Liver (tissue), 9 donors: ENCODE measurements around the gene ATP6V1E1. TPM values are rescaled to one million over a fixed set of nuclear protein-coding genes. Genes with fewer than 3 reads are reported as not detected.

ENCODE experiments used
- DNase-seq: peaks from one replicate; pipeline ENCODE4 v3.0.0-alpha.2; 2017; ENCODE audit warnings: low spot score
- H3K27ac ChIP-seq, 2 donors: one replicate each; pipeline ENCODE4 v1.7.0; 2013; ENCODE audit warnings: inconsistent platforms in 2 of 2, low read length in 2 of 2, control low read depth in 1 of 2, low read depth in 1 of 2, mild to moderate bottlenecking in 1 of 2
- H3K27me3 ChIP-seq, 4 donors: one replicate each; pipeline versions ENCODE4 v1.6.1 to v1.7.0; 2013; ENCODE audit warnings: low read length in 3 of 4, inconsistent platforms in 1 of 4, mild to moderate bottlenecking in 1 of 4, moderate library complexity in 1 of 4; ENCODE audit not compliant: control insufficient read depth in 4 of 4, insufficient read depth in 4 of 4
- H3K36me3 ChIP-seq, 4 donors: one replicate each; pipeline versions ENCODE4 v1.6.1 to v1.7.0; 2013; ENCODE audit warnings: low read length in 3 of 4, mild to moderate bottlenecking in 3 of 4, low read depth in 1 of 4, moderate library complexity in 1 of 4; ENCODE audit not compliant: control insufficient read depth in 4 of 4, insufficient read depth in 3 of 4
- H3K4me1 ChIP-seq, 4 donors: one replicate each; pipeline versions ENCODE4 v1.6.1 to v1.7.0; 2013; ENCODE audit warnings: low read length in 3 of 4, mild to moderate bottlenecking in 3 of 4, moderate library complexity in 1 of 4; ENCODE audit not compliant: control insufficient read depth in 4 of 4, insufficient read depth in 4 of 4
- H3K4me3 ChIP-seq, 3 donors: one replicate each; pipeline versions ENCODE4 v1.6.1 to v1.7.0; 2013; ENCODE audit warnings: low read length in 3 of 3, control low read depth in 1 of 3, low read depth in 1 of 3, mild to moderate bottlenecking in 1 of 3
- H3K9ac ChIP-seq, 2 donors: one replicate each; pipeline ENCODE4 v1.7.0; 2013; ENCODE audit warnings: low read length in 2 of 2, mild to moderate bottlenecking in 2 of 2, moderate library complexity in 2 of 2, control low read depth in 1 of 2, low read depth in 1 of 2
- H3K9me3 ChIP-seq, 4 donors: one replicate each; pipeline versions ENCODE4 v1.6.1 to v1.7.0; 2013; ENCODE audit warnings: low read length in 3 of 4; ENCODE audit not compliant: control insufficient read depth in 4 of 4
- EGR1 ChIP-seq, 2 donors: IDR thresholded peaks; 2 replicates each; pipeline ENCODE4 v1.6.1; 2016 to 2018; ENCODE audit warnings: antibody characterized with exemption in 2 of 2, low read depth in 2 of 2
- FOXA1 ChIP-seq: IDR thresholded peaks from 2 replicates; pipeline ENCODE4 v1.6.1; 2016; ENCODE audit warnings: antibody characterized with exemption
- FOXA2 ChIP-seq: IDR thresholded peaks from 2 replicates; pipeline ENCODE4 v1.6.1; 2016; ENCODE audit warnings: antibody characterized with exemption
- GABPA ChIP-seq, 2 donors: IDR thresholded peaks in 1 of 2; conservative IDR thresholded peaks in 1 of 2; 2 replicates each; pipeline ENCODE4 v1.6.1; 2016; ENCODE audit warnings: antibody characterized with exemption in 2 of 2, mild to moderate bottlenecking in 1 of 2, moderate library complexity in 1 of 2
- HNF4A ChIP-seq, 2 donors: conservative IDR thresholded peaks; 2 replicates each; pipeline ENCODE4 v1.6.1; 2016; ENCODE audit warnings: antibody characterized with exemption in 2 of 2, mild to moderate bottlenecking in 2 of 2
- HNF4G ChIP-seq: IDR thresholded peaks from 2 replicates; pipeline ENCODE4 v1.6.1; 2016; ENCODE audit warnings: antibody characterized with exemption
- JUND ChIP-seq, 2 donors: IDR thresholded peaks; 2 replicates each; pipeline ENCODE4 v1.6.1; 2016; ENCODE audit warnings: antibody characterized with exemption in 2 of 2
- NR2F2 ChIP-seq: IDR thresholded peaks from 2 replicates; pipeline ENCODE4 v1.6.1; 2016; ENCODE audit warnings: antibody characterized with exemption
- RAD21 ChIP-seq, 2 donors: IDR thresholded peaks; 2 replicates each; pipeline ENCODE4 v1.6.1; 2016; ENCODE audit warnings: antibody characterized with exemption in 2 of 2, mild to moderate bottlenecking in 2 of 2
- REST ChIP-seq: IDR thresholded peaks from 2 replicates; pipeline ENCODE4 v1.6.1; 2016; ENCODE audit warnings: antibody characterized with exemption, mild to moderate bottlenecking
- RXRA ChIP-seq, 2 donors: IDR thresholded peaks; 2 replicates each; pipeline ENCODE4 v1.6.1; 2017 to 2018; ENCODE audit warnings: antibody characterized with exemption in 2 of 2, mild to moderate bottlenecking in 1 of 2
- SP1 ChIP-seq: IDR thresholded peaks from 2 replicates; pipeline ENCODE4 v1.6.1; 2018; ENCODE audit warnings: antibody characterized with exemption, mild to moderate bottlenecking
- TAF1 ChIP-seq: conservative IDR thresholded peaks from 2 replicates; pipeline ENCODE4 v1.6.1; 2016; ENCODE audit warnings: antibody characterized with exemption, mild to moderate bottlenecking
- YY1 ChIP-seq: IDR thresholded peaks from 2 replicates; pipeline ENCODE4 v1.6.1; 2016; ENCODE audit warnings: antibody characterized with exemption, mild to moderate bottlenecking
- WGBS: extraction: QIAGEN DNeasy Blood & Tissue Kit; methylation state at CpG from one replicate; pipeline ENCODE4 v1.1.7; 2013; 5-methylcytosine and 5-hydroxymethylcytosine counted together
- polyA plus RNA-seq, 2 donors: library from polyadenylated mRNA; stranded (reverse) in 1 of 2; unstranded in 1 of 2; fragments of 200-250 nt in 1 of 2; fragments of >200 nt in 1 of 2; fragmentation: Nextera tagmentation in 1 of 2; extraction: Ambion mirVana in 1 of 2; gene quantifications; one replicate each; pipeline versions ENCODE4 v1.2.1 to v1.2.3, GENCODE V29; 2013 to 2015
- total RNA-seq, 2 donors: library from RNA; depleted of rRNA; stranded (reverse); fragments of >200 nt; gene quantifications; one replicate each; pipeline ENCODE4 v1.2.3, GENCODE V29; 2014
- TF ChIP-seq, protein P1 (sequence below): IDR thresholded peaks from 2 replicates; pipeline ENCODE4 v1.6.1; 2016; ENCODE audit warnings: antibody characterized with exemption
- TF ChIP-seq, protein P2 (sequence below): IDR thresholded peaks from 2 replicates; pipeline ENCODE4 v1.6.1; 2016; ENCODE audit warnings: antibody characterized with exemption
- TF ChIP-seq, protein P3 (sequence below): fragments of 150-350 bp; IDR thresholded peaks from 2 replicates; pipeline ENCODE4 v1.5.1; 2017; ENCODE audit warnings: improper control_type of control experiment, low read depth, low read length; ENCODE audit not compliant: missing input control
- TF ChIP-seq, protein P4 (sequence below): IDR thresholded peaks from 2 replicates; pipeline ENCODE4 v1.6.1; 2016; ENCODE audit warnings: antibody characterized with exemption
- donor health status: healthy.
- donor health status: healthy.
- donor health status: healthy.
- donor health status: healthy.
- donor health status: healthy.

The ATP6V1E1 gene
- total and polyA plus RNA-seq, 4 donors: 44.6 to 53.1 (median 49.1) TPM

- no peak overlapping the region for H3K4me3 ChIP-seq
- H3K36me3 ChIP-seq: peaks cover 0 to 2% (median 0%) of the 10 kb centered on the region in 4 donors
- WGBS: 47% methylated on average over 1 of the region's 1 CpG
Measured at GRCh38 chr22:17675584-17675983, 47.0 kb upstream of the ATP6V1E1 start.

More at GRCh38 chr22:17675584-17675983, 47.0 kb upstream of the ATP6V1E1 start:
- Histone ChIP-seq H3K9ac (no peak overlapping the region), H3K9me3 (no peaks in the 10 kb centered on the region), H3K27me3 (no peaks in the 10 kb centered on the region), H3K27ac (no peak overlapping the region), H3K4me1 (peaks cover 3 to 13% (median 8%) of the 10 kb centered on the region in 4 donors)
- TF ChIP-seq EGR1 (IDR thresholded peaks at IDR 0.05; ENCODE audit: low read depth in 2 of 2) (no peak), FOXA1 (no peak), HNF4G (no peak), RXRA (IDR thresholded peaks at IDR 0.05) (peak; percentile 18 to 22), GABPA (IDR thresholded peaks at IDR 0.05 in 1 of 2, conservative IDR thresholded peaks at IDR 0.05 in 1 of 2) (no peak), HNF4A (conservative IDR thresholded peaks at IDR 0.05) (peak; percentile 34 to 38), TAF1 (no peak), REST (no peak), FOXA2 (no peak), NR2F2 (no peak), YY1 (peak; percentile 24), RAD21 (IDR thresholded peaks at IDR 0.05) (peak in 1 of 2 donors; percentile 14), SP1 (no peak), JUND (IDR thresholded peaks at IDR 0.05) (no peak)
- TF ChIP-seq, protein P1, sequence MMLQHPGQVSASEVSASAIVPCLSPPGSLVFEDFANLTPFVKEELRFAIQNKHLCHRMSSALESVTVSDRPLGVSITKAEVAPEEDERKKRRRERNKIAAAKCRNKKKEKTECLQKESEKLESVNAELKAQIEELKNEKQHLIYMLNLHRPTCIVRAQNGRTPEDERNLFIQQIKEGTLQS: no peak
- TF ChIP-seq, protein P2, sequence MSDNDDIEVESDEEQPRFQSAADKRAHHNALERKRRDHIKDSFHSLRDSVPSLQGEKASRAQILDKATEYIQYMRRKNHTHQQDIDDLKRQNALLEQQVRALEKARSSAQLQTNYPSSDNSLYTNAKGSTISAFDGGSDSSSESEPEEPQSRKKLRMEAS: no peak
- TF ChIP-seq, protein P3, sequence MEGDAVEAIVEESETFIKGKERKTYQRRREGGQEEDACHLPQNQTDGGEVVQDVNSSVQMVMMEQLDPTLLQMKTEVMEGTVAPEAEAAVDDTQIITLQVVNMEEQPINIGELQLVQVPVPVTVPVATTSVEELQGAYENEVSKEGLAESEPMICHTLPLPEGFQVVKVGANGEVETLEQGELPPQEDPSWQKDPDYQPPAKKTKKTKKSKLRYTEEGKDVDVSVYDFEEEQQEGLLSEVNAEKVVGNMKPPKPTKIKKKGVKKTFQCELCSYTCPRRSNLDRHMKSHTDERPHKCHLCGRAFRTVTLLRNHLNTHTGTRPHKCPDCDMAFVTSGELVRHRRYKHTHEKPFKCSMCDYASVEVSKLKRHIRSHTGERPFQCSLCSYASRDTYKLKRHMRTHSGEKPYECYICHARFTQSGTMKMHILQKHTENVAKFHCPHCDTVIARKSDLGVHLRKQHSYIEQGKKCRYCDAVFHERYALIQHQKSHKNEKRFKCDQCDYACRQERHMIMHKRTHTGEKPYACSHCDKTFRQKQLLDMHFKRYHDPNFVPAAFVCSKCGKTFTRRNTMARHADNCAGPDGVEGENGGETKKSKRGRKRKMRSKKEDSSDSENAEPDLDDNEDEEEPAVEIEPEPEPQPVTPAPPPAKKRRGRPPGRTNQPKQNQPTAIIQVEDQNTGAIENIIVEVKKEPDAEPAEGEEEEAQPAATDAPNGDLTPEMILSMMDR: no peak
- TF ChIP-seq, protein P4, sequence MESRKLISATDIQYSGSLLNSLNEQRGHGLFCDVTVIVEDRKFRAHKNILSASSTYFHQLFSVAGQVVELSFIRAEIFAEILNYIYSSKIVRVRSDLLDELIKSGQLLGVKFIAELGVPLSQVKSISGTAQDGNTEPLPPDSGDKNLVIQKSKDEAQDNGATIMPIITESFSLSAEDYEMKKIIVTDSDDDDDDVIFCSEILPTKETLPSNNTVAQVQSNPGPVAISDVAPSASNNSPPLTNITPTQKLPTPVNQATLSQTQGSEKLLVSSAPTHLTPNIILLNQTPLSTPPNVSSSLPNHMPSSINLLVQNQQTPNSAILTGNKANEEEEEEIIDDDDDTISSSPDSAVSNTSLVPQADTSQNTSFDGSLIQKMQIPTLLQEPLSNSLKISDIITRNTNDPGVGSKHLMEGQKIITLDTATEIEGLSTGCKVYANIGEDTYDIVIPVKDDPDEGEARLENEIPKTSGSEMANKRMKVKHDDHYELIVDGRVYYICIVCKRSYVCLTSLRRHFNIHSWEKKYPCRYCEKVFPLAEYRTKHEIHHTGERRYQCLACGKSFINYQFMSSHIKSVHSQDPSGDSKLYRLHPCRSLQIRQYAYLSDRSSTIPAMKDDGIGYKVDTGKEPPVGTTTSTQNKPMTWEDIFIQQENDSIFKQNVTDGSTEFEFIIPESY: no peak
- no peak for DNase-seq
